GM23338 (cell line): ENCODE data around the gene ZNF516.

Source experiments
- CREB1 ChIP-seq: fragments of 250-450 bp; sonication (Bioruptor Pico); IDR thresholded peaks from 2 replicates; pipeline ENCODE4 v1.5.0; 2020; ENCODE audit warnings: low read depth, mild to moderate bottlenecking, moderate library complexity
- CTCF ChIP-seq, 2 experiments: fragments of 200-600 bp in 1 of 2; sonication (generic) in 1 of 2; conservative IDR thresholded peaks; 2 replicates each; pipeline versions ENCODE4 v1.5.1 to v1.6.1; 2016 to 2017; ENCODE audit warnings: antibody characterized with exemption in 2 of 2, low read depth in 2 of 2, mild to moderate bottlenecking in 2 of 2, moderate library complexity in 1 of 2
- ETS1 ChIP-seq: IDR thresholded peaks from 2 replicates; pipeline ENCODE4 v1.6.1; 2016; ENCODE audit warnings: antibody characterized with exemption
- EZH2 ChIP-seq: fragments of 200-600 bp; sonication (generic); IDR thresholded peaks from one replicate; pipeline ENCODE4 v1.8.0; 2017; ENCODE audit warnings: antibody characterized with exemption, mild to moderate bottlenecking, low read depth; ENCODE audit not compliant: unreplicated experiment
- EZH2phosphoT487 ChIP-seq: fragments of 200-600 bp; sonication (generic); IDR thresholded peaks from one replicate; pipeline ENCODE4 v1.8.1; 2018; ENCODE audit warnings: antibody characterized with exemption; ENCODE audit not compliant: unreplicated experiment
- POLR2AphosphoS5 ChIP-seq: IDR thresholded peaks from 2 replicates; pipeline ENCODE4 v1.6.1; 2016; ENCODE audit warnings: antibody characterized with exemption, low read depth
- REST ChIP-seq: IDR thresholded peaks from one replicate; pipeline ENCODE4 v1.6.1; 2018; ENCODE audit warnings: antibody characterized with exemption; ENCODE audit not compliant: unreplicated experiment
- STAT1 ChIP-seq: IDR thresholded peaks from one replicate; pipeline ENCODE4 v1.6.1; 2016; ENCODE audit warnings: antibody characterized with exemption; ENCODE audit not compliant: unreplicated experiment
- ZNF331 ChIP-seq: fragments of 250-450 bp; sonication (Bioruptor Pico); IDR thresholded peaks from 2 replicates; pipeline ENCODE4 v1.5.0; 2020; ENCODE audit warnings: low read depth, mild to moderate bottlenecking, moderate library complexity

DNA sequence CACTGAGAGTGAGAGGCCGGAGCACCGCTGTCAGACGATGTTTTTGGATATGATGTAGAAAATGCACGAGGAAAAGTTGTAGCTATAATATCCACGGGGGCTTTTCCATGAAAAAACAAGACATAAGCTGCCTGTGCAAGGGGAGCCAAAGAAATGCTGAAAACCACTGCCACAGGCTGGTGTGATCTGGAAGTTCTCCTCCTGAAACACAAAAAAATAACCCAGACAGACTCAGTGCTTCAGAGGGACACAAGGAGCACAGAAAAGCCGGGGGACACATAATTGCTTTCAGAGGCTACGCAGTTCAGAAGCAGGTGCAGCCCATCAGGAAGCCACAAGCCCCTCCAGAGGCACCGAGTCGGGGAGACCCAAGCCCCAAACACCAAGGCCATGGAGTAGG is 98.2 kb downstream of the ZNF516 start:
- TF ChIP-seq CTCF (conservative IDR thresholded peaks at IDR 0.05; ENCODE audit: low read depth in 2 of 2) (no peak), CREB1 (CRISPR knock-in tag) (no peak), EZH2 (no peak), POLR2AphosphoS5 (no peak), REST (no peak), STAT1 (no peak), EZH2phosphoT487 (no peak), ZNF331 (CRISPR knock-in tag) (no peak), ETS1 (no peak)
